Fibroblast of upper back skin (primary cell): Measurements from ENCODE around the gene TCF7L1.

ENCODE experiments used
- DNase-seq: peaks from one replicate; pipeline ENCODE4 v3.0.0-alpha.2; 2013

The TCF7L1 gene

GRCh38 chr2:85164145-85164569, 31.0 kb downstream of the TCF7L1 start:
- DNase-seq: no peak

- no peak for DNase-seq
These were observed 32.0 kb downstream of the TCF7L1 start for GRCh38 chr2:85165088-85165690.

- no peak for DNase-seq
These were observed 32.8 kb downstream of the TCF7L1 start for GRCh38 chr2:85166021-85166420.

- DNase-seq: no peak
These were observed 34.3 kb downstream of the TCF7L1 start for GRCh38 chr2:85167479-85167878.

GRCh38 chr2:85168942-85169341, 35.8 kb downstream of the TCF7L1 start:
- no peak for DNase-seq

GRCh38 chr2:85169581-85169980, 36.4 kb downstream of the TCF7L1 start:
- no peak for DNase-seq

- no peak for DNase-seq
These were observed 37.8 kb downstream of the TCF7L1 start for GRCh38 chr2:85170938-85171475.

GRCh38 chr2:85171916-85172315, 38.7 kb downstream of the TCF7L1 start:
- no peak for DNase-seq

- peak; percentile 47 for DNase-seq
These were observed 40.7 kb downstream of the TCF7L1 start for GRCh38 chr2:85173909-85174308.

- DNase-seq: no peak
These were observed 41.8 kb downstream of the TCF7L1 start for GRCh38 chr2:85174943-85175342.

GRCh38 chr2:85175369-85176299, 42.4 kb downstream of the TCF7L1 start:
- no peak for DNase-seq

GRCh38 chr2:85177031-85177824, 44.0 kb downstream of the TCF7L1 start:
- no peak for DNase-seq

GRCh38 chr2:85178154-85178553, 45.0 kb downstream of the TCF7L1 start:
- no peak for DNase-seq

- DNase-seq: no peak
These were observed 45.8 kb downstream of the TCF7L1 start for GRCh38 chr2:85178980-85179411.

- no peak for DNase-seq
These were observed 46.3 kb downstream of the TCF7L1 start for GRCh38 chr2:85179541-85179940.

GRCh38 chr2:85180322-85181133, 47.3 kb downstream of the TCF7L1 start:
- no peak for DNase-seq

GRCh38 chr2:85181134-85181631, 48.0 kb downstream of the TCF7L1 start:
- no peak for DNase-seq

GRCh38 chr2:85181844-85182456, 48.8 kb downstream of the TCF7L1 start:
- no peak for DNase-seq

GRCh38 chr2:85183076-85183475, 49.9 kb downstream of the TCF7L1 start:
- no peak for DNase-seq

- DNase-seq: peak; percentile 61
These were observed 50.3 kb downstream of the TCF7L1 start for GRCh38 chr2:85183479-85183878.

GRCh38 chr2:85184231-85184630, 51.0 kb downstream of the TCF7L1 start:
- DNase-seq: no peak

- DNase-seq: no peak
These were observed 51.8 kb downstream of the TCF7L1 start for GRCh38 chr2:85184990-85185389.
